Islet precursor cell (in vitro differentiated cells): ENCODE measurements around the gene NEURL1.
"Not testable (repeated sequence)": the region's sequence is repeated elsewhere in the genome, so short reads cannot be mapped to it uniquely, and the experiment has no call there.

Experiments
- DNase-seq: peaks from one replicate; pipeline ENCODE4 v3.0.0-alpha.2; 2018

Gene NEURL1

GRCh38 chr10:103632871-103633270 is 139.4 kb downstream of the NEURL1 start:
- DNase-seq = not testable (repeated sequence)

- DNase-seq = no peak
Observed at GRCh38 chr10:103633846-103634245, 140.3 kb downstream of the NEURL1 start.

- no peak for DNase-seq
Observed at GRCh38 chr10:103635580-103635979, 142.1 kb downstream of the NEURL1 start.

- no peak for DNase-seq
Observed at GRCh38 chr10:103636492-103636891, 143.0 kb downstream of the NEURL1 start.

- no peak for DNase-seq
Observed at GRCh38 chr10:103637011-103637410, 143.5 kb downstream of the NEURL1 start.

- DNase-seq = no peak
Observed at GRCh38 chr10:103637927-103638557, 144.5 kb downstream of the NEURL1 start.

- DNase-seq = no peak
Observed at GRCh38 chr10:103638948-103639347, 145.4 kb downstream of the NEURL1 start.

GRCh38 chr10:103640436-103641181 is 147.1 kb downstream of the NEURL1 start:
- no peak for DNase-seq

GRCh38 chr10:103641326-103641725 is 147.8 kb downstream of the NEURL1 start:
- DNase-seq = no peak
